Smooth muscle cell (in vitro differentiated cells): ENCODE results near the gene SEC14L1. TPM values are rescaled to one million over a fixed set of nuclear protein-coding genes. Genes with fewer than 3 reads are reported as not detected.

Source experiments
- DNase-seq: peaks from one replicate; lab custom pipeline; 2025; ENCODE audit not compliant: unreplicated experiment; lab: John Stamatoyannopoulos, UW
- H2AFZ ChIP-seq: fragments of 200-600 bp; sonication (generic); 2 replicates; pipeline ENCODE4 v1.6.0; 2016; ENCODE audit warnings: antibody characterized with exemption, low read depth, mild to moderate bottlenecking
- H3F3A ChIP-seq: fragments of 200-600 bp; sonication (generic); 2 replicates; pipeline ENCODE4 v1.6.0; 2017; ENCODE audit warnings: antibody characterized with exemption, low read depth
- H3K27ac ChIP-seq: fragments of 200-600 bp; sonication (generic); 2 replicates; pipeline ENCODE4 v1.5.1; 2016; ENCODE audit warnings: low read depth, mild to moderate bottlenecking
- H3K27me3 ChIP-seq: fragments of 200-600 bp; sonication (generic); 2 replicates; pipeline ENCODE4 v1.6.1; 2016; ENCODE audit warnings: low read depth, mild to moderate bottlenecking
- H3K36me3 ChIP-seq: fragments of 200-600 bp; sonication (generic); 2 replicates; pipeline ENCODE4 v1.5.1; 2016; ENCODE audit warnings: low read depth
- H3K4me1 ChIP-seq: fragments of 200-600 bp; sonication (generic); 2 replicates; pipeline ENCODE4 v1.5.1; 2016; ENCODE audit warnings: low read depth
- H3K4me2 ChIP-seq: fragments of 200-600 bp; sonication (generic); 2 replicates; pipeline ENCODE4 v1.6.0; 2016; ENCODE audit warnings: mild to moderate bottlenecking
- H3K4me3 ChIP-seq: fragments of 200-600 bp; sonication (generic); 2 replicates; pipeline ENCODE4 v1.5.1; 2016; ENCODE audit warnings: mild to moderate bottlenecking
- H3K79me2 ChIP-seq: fragments of 200-600 bp; sonication (generic); 2 replicates; pipeline ENCODE4 v1.6.0; 2016; ENCODE audit warnings: low read depth, mild to moderate bottlenecking
- H3K9ac ChIP-seq: fragments of 200-600 bp; sonication (generic); 2 replicates; pipeline ENCODE4 v1.6.0; 2016; ENCODE audit warnings: low read depth
- H3K9me3 ChIP-seq: fragments of 200-600 bp; sonication (generic); replicated peaks from 2 replicates; pipeline ENCODE4 v1.5.1; 2016; ENCODE audit warnings: low read depth
- H4K20me1 ChIP-seq: fragments of 200-600 bp; sonication (generic); 2 replicates; pipeline ENCODE4 v1.6.0; 2016; ENCODE audit warnings: low read depth
- WGBS: methylation state at CpG from one replicate; pipeline ENCODE4 v1.1.7; 2016; ENCODE audit warnings: low lambda C conversion rate; 5-methylcytosine and 5-hydroxymethylcytosine counted together
- polyA plus RNA-seq: library from polyadenylated mRNA; unstranded; fragments of >200 nt; fragmentation: Nextera tagmentation; extraction: Ambion mirVana; gene quantifications from 2 replicates; pipeline ENCODE4 v1.2.1, GENCODE V29; 2016
- total RNA-seq: library from RNA; depleted of rRNA; stranded (reverse); fragments of >200 nt; gene quantifications from 2 replicates; pipeline ENCODE4 v1.2.3, GENCODE V29; 2014
- TF ChIP-seq, protein P1 (sequence below): fragments of 200-600 bp; sonication (generic); IDR thresholded peaks from 2 replicates; pipeline ENCODE4 v1.5.1; 2017; ENCODE audit warnings: borderline replicate concordance, mild to moderate bottlenecking, antibody characterized with exemption; ENCODE audit not compliant: insufficient read depth, poor library complexity, severe bottlenecking

The SEC14L1 gene
- total and polyA plus RNA-seq, 2 experiments from 2014 or later, result 25.1 to 25.8 TPM

GRCh38 chr17:77208856-77209255 is 68.1 kb downstream of the SEC14L1 start:
- TF ChIP-seq, protein P1, sequence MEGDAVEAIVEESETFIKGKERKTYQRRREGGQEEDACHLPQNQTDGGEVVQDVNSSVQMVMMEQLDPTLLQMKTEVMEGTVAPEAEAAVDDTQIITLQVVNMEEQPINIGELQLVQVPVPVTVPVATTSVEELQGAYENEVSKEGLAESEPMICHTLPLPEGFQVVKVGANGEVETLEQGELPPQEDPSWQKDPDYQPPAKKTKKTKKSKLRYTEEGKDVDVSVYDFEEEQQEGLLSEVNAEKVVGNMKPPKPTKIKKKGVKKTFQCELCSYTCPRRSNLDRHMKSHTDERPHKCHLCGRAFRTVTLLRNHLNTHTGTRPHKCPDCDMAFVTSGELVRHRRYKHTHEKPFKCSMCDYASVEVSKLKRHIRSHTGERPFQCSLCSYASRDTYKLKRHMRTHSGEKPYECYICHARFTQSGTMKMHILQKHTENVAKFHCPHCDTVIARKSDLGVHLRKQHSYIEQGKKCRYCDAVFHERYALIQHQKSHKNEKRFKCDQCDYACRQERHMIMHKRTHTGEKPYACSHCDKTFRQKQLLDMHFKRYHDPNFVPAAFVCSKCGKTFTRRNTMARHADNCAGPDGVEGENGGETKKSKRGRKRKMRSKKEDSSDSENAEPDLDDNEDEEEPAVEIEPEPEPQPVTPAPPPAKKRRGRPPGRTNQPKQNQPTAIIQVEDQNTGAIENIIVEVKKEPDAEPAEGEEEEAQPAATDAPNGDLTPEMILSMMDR, result no peak
- WGBS, result 14% methylated on average over 3 of the region's 3 CpGs
- H3K4me1 ChIP-seq, result peaks cover 9% of the 10 kb centered on the region
- peak overlapping the region; percentile 87 for H3K27ac ChIP-seq
- H3K36me3 ChIP-seq, result peaks cover 6% of the 10 kb centered on the region
- peak overlapping the region; percentile 40 for H3K4me2 ChIP-seq
- no peaks in the 10 kb centered on the region for H3K9me3 ChIP-seq
- peaks cover 33% of the 10 kb centered on the region for H3F3A ChIP-seq
- no peak overlapping the region for H3K9ac ChIP-seq
- no peaks in the 10 kb centered on the region for H3K27me3 ChIP-seq
- H2AFZ ChIP-seq, result no peak overlapping the region
- no peaks in the 10 kb centered on the region for H3K79me2 ChIP-seq
- peaks cover 27% of the 10 kb centered on the region for H4K20me1 ChIP-seq
- H3K4me3 ChIP-seq, result no peak overlapping the region
- no peak for DNase-seq

DNA sequence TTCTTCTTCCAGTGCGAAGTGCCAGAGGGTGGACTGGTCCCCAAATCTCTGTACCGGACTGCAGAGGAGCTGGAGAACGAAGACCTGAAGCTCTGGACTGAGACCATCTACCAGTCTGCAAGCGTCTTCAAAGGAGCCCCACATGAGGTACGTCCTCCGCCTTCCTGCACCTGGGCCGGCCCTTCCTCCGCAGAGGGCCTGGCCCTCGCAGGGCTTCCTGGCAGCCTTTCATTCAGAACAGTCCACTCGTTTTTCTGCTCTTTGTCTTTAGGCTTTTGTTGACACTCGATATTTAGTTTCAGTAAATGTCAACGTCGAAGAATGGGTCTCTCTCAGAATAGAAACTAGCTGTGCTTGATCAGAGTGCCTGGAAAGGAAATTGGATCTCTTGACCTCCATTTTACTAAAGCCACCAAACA is 68.6 kb downstream of the SEC14L1 start:
- H3K27ac ChIP-seq, result peak overlapping the region; percentile 87
- peaks cover 6% of the 10 kb centered on the region for H3K36me3 ChIP-seq
- H3K27me3 ChIP-seq, result no peaks in the 10 kb centered on the region
- H3F3A ChIP-seq, result peaks cover 33% of the 10 kb centered on the region
- DNase-seq, result no peak
- H3K9ac ChIP-seq, result no peak overlapping the region
- WGBS, result 92% methylated on average over 13 of the region's 13 CpGs
- peaks cover 9% of the 10 kb centered on the region for H3K4me1 ChIP-seq
- no peaks in the 10 kb centered on the region for H3K9me3 ChIP-seq
- no peak overlapping the region for H2AFZ ChIP-seq
- H3K79me2 ChIP-seq, result no peaks in the 10 kb centered on the region
- no peak overlapping the region for H3K4me3 ChIP-seq
- H4K20me1 ChIP-seq, result peaks cover 27% of the 10 kb centered on the region
- TF ChIP-seq, protein P1, result no peak
- no peak overlapping the region for H3K4me2 ChIP-seq

DNA sequence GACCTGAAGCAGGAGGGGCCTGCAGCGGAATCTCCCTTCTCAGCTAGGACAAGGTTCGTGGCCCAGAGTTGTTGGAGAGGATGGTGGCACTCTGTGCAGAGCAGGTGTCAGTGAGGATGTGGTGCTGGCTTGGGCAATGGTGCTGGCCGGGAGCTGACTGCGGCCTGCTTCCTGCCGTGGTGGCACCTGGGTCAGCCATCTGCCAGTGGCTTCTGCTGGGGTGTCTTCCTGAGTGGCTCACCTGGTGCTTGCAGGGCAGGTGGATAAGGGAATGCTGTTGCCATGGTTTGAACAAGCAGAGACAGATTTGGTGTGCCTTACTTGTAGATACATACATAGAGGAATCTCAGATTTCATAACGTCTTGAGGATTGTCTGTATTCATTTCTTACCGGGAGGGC is 69.6 kb downstream of the SEC14L1 start:
- Histone ChIP-seq H3K4me3 (no peak overlapping the region), H4K20me1 (peaks cover 33% of the 10 kb centered on the region), H3K4me1 (peaks cover 9% of the 10 kb centered on the region), H3K79me2 (no peaks in the 10 kb centered on the region), H3K36me3 (peaks cover 6% of the 10 kb centered on the region), H3K9me3 (no peaks in the 10 kb centered on the region), H3F3A (peaks cover 27% of the 10 kb centered on the region), H3K27me3 (no peaks in the 10 kb centered on the region), H3K4me2 (no peak overlapping the region), H3K9ac (no peak overlapping the region), H2AFZ (no peak overlapping the region), H3K27ac (no peak overlapping the region)
- 97% methylated on average over 7 of the region's 7 CpGs for WGBS
- no peak for DNase-seq
- TF ChIP-seq, protein P1, result no peak

DNA sequence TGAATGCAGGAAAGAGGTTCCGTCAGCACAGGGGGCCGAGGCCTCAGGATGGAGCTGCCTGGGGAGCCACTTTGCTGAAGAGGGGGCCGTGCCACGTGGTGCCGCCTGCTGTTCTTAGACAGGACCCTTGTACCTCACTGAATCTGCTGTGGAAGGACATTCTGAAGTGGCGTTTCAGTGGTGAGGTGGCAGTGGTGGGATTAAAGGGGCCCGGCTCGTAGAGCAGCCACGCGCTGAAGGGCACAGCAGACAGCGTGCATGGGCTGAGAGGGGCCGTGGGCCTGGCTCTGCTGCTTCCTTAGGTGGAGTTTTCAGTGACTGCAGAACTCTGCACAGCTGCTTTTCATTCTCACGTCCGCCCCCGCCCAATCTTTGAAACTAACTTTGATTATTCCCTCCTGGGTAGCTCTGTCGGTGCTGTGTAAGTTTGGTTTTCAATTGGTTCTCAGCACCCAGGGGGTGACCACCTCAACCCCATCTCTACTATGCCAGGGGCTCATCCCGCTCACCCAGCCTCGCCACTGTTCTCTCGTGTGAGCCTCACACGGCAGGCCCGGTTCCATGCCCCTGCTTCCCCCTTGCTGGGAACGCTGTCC is 70.3 kb downstream of the SEC14L1 start:
- Histone ChIP-seq H3K4me2 (no peak overlapping the region), H3K36me3 (peaks cover 6% of the 10 kb centered on the region), H4K20me1 (peaks cover 33% of the 10 kb centered on the region), H3K4me1 (peaks cover 9% of the 10 kb centered on the region), H3K4me3 (no peak overlapping the region), H3K27me3 (no peaks in the 10 kb centered on the region), H3K27ac (no peak overlapping the region), H3K9ac (no peak overlapping the region), H2AFZ (no peak overlapping the region), H3F3A (peaks cover 21% of the 10 kb centered on the region), H3K9me3 (no peaks in the 10 kb centered on the region), H3K79me2 (no peaks in the 10 kb centered on the region)
- WGBS, result 96% methylated on average over 20 of the region's 22 CpGs
- TF ChIP-seq, protein P1, result no peak
- DNase-seq, result no peak
